Fibroblast of skin of abdomen (primary cell): Measurements from ENCODE around the gene KRT76.
"Not testable (repeated sequence)": the region's sequence is repeated elsewhere in the genome, so short reads cannot be mapped to it uniquely, and the experiment has no call there.

Experiments
- DNase-seq: peaks from one replicate; pipeline ENCODE4 v3.0.0-alpha.2; 2013

Gene KRT76

DNA sequence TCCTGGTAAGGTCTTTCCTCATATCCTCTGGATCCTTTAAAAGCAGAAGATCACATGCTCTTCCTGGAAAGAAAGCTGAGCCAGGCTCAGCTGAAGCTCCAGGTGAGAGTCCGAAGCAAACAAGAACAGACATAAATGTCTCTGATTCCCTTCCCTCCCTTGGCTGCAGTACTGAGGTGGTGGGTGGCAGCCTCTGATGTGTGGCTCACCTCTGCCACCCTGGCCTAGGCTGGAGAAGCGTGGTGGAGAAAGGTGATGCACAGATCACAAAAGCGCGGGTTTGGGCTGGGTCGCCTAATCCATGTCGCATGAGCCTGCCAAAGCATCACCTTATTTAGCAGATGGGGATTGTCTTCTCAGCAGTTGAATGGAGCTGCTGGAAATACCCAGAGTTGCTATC is 2.8 kb upstream of the KRT76 start:
- DNase-seq = no peak

GRCh38 chr12:52778833-52779232 is 1.7 kb upstream of the KRT76 start:
- DNase-seq = no peak

- no peak for DNase-seq
Measured at GRCh38 chr12:52777566-52777965, 421 bp upstream of the KRT76 start.

DNA sequence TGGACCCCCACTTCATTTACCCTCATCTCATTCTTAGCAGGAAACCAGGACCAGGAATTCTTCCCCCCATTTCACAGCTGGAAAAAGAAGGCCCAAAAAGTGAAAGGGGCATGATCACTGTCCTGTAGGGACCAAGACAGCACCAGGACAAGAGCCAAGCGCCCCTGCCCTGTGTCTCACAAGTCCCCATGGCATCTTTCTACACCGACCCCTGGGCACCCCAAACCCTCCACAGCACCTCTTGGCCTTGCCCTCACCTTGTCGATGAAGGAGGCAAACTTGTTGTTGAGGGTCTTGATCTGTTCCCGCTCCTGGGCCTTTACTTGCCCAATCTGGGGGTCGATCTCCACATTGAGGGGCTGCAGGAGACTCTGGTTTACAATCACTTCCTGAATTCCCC is 710 bp downstream of the KRT76 start:
- no peak for DNase-seq

GRCh38 chr12:52774629-52775250 is 2.4 kb downstream of the KRT76 start:
- no peak for DNase-seq

DNA sequence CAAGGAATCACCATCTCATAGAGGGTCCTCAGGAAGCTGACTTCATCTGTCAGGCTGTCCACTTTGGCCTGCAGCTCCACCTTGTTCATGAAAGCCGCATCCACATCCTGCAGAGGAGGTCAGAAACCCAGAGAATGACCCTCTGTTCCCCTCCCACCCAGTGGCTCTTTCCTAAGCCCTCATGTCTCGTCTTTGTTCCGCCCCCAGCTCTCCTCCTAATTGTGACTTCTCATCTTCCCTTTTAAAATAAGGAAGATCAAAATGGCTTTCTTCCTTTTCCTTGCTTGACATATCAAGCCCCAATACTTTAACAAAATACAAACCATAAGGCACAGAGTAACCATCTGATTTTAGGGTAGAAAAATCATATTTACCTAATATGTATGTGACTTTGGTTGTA is 4.4 kb downstream of the KRT76 start:
- no peak for DNase-seq

- no peak for DNase-seq
Measured at GRCh38 chr12:52772188-52772587, 5.0 kb downstream of the KRT76 start.

DNA sequence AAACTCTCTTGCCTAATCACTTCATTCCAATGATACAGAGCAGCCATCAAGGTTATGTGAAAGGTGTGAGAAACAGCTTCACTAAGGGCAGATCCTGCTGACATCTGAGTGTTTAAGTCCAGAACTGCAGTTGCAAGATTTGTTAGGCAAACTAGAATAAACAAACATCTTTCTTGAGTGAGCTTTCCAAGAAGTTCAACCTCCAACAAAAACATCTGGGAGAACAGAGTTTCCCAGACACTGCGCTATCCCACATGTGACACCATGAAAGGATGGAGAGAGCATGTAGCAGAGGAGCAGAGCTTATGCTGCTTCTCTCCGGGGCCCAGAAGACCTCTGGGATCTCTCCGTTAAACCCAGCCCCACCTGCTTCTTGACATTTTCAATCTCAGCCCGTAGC is 5.6 kb downstream of the KRT76 start:
- no peak for DNase-seq

- DNase-seq = no peak
Measured at GRCh38 chr12:52771088-52771487, 6.1 kb downstream of the KRT76 start.

DNA sequence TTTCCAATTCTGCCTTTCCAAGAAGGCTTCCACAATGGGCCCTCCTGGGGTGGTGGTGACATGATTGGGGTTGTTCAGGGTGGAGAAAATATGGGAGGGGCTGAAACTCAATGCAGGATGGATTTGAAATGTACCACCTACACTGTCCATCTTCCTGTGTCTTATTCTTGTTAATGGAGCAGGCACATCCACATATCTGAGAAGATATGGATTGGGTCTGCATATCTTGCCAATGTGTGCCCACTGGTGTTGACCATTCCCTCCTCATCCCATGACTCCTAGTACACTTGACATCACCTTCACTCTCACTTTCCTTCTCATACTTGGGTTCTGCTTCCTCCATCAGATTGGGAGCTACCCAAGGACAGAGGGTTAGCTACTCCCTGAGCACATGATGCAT is 7.2 kb downstream of the KRT76 start:
- no peak for DNase-seq

DNA sequence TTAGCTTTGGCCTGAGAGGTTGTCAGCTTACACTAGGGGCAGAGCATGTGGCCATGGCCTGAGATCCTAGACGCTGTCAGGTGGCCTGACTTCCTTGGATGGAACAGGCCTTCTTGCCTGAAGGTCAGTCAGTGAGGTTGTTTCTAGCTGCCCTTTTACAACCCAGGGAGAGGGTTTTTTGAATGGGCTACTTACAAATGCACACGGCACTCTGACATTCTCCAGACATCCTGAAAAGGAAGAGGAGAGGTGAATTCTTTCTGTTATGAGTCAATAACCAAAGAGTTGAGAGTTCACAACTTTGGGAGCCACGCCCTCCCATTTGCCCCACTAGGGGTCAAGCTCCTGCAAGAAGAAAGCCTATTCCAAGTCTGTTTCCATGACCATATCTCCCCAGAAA is 7.8 kb downstream of the KRT76 start:
- DNase-seq = no peak

GRCh38 chr12:52768479-52769200 is 8.5 kb downstream of the KRT76 start:
- DNase-seq = no peak

- no peak for DNase-seq
Measured at GRCh38 chr12:52767427-52767826, 9.7 kb downstream of the KRT76 start.

GRCh38 chr12:52767020-52767379 is 10.1 kb downstream of the KRT76 start:
- DNase-seq = no peak

DNA sequence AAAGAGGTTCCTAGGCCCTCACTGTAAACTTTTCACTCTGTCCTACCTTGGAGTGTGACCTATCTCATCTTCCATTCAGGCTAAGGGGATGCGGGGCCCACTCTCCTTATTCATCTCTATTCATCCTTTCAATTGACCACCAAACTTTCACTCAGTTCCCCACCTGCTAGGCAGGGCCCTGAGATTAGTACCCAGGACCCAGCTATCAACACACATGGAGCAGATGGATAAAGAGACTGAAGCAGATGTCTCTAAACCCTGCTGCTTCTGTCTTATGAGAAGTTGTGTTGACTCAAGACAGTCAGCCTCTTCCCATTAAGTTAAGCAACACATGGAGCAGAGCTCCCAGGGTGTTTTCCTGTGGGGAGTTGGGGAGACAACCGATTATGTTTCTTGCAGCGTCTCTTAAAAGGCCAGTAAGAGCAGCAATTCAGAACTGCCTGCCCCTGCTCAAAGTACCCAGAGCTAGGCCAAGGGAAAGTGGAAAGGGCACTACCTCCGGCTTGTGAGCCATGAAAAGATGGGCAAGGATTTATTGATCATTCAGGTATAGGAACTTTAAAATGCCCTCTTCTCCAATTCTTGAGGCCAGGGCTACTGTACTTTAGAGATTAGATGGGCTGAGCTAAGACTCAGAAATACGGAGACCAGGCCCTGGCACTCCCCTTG is 10.7 kb downstream of the KRT76 start:
- DNase-seq = no peak

- DNase-seq = no peak
Measured at GRCh38 chr12:52765702-52766101, 11.4 kb downstream of the KRT76 start.

GRCh38 chr12:52763991-52764390 is 13.2 kb downstream of the KRT76 start:
- no peak for DNase-seq

DNA sequence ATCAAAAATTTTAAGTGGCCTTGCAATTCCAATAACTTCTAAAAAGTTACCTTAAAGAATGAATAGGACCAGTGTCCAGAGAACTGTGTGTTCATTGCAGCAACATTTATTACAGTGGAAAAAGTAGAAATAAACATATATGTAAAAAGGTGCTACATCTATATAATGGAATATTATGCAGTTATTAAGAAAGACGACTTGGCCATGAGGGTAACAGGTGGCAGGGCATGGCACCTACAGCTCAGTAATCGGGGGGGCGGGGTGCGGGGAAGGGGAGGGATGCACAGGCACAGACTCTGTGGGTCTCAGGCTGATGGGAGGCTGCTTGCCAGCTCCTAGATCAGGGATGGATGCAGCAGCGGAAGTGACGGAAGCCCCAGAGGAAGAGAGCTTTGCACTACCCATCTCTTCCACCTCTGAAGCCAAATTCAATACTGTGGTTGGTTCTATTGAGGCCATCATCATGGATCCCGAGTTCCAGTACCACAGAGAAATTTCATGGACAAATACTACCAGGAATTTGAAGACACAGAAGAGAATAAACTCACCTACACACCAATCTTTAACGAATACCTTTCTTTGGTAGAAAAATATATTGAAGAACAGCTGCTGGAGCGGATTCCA is 14.0 kb downstream of the KRT76 start:
- no peak for DNase-seq

DNA sequence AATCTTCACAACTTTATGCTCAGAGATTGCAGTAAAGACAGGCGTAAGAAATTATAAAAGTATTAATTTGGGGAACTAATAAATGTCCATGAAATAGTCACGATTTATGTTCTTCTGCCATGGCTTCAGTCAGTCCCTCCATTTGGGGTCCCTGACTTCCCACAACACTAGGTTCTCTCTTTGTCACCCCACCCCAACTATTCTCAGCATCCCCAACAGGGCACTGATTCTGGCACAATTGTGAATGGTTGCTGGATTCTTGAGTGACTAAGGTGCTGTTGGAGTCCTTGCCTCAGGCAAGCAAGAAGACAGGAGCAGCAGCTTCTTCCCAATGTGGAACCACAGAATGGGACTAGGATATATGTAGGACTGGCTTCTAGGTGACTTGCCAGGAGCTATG is 15.3 kb downstream of the KRT76 start:
- no peak for DNase-seq

DNA sequence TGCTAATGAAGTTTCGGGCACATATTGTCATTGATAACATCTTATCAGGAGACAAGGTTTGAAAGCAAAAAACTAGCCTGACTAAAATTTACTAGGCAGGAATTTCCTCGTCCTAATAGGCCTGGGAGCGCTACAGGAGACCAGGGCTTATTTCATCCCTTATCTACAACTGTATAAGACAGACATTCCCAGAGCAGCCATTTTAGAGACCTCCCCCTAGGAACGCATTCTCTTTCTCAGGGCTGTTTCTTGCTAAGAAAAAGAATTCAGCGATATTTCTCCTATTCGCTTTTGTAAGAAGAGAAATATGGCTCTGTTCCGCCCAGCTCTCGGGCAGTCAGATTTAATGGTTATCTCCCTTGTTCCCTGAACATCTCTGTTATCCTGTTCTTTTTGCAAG is 15.9 kb downstream of the KRT76 start:
- not testable (repeated sequence) for DNase-seq

DNA sequence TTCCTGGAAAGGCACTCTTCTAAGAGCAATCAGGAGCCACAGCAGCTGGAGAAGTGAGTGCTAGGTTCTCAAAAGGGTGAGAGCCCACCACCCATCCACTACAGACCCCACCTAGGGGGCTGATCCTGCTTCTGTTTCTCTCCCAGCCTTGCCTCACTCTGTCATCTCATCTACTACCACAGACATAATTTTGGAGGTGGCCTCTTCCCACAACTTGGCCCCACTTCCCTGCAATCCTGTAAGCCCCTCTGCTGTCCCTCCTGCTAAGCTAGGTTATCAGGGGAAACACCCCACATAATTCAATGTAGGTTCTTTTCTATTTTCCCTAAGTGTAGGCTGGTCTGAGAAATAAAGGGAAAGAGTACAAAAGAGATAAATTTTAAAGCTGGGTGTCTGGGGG is 16.5 kb downstream of the KRT76 start:
- DNase-seq = no peak

GRCh38 chr12:52759695-52760094 is 17.4 kb downstream of the KRT76 start:
- no peak for DNase-seq

DNA sequence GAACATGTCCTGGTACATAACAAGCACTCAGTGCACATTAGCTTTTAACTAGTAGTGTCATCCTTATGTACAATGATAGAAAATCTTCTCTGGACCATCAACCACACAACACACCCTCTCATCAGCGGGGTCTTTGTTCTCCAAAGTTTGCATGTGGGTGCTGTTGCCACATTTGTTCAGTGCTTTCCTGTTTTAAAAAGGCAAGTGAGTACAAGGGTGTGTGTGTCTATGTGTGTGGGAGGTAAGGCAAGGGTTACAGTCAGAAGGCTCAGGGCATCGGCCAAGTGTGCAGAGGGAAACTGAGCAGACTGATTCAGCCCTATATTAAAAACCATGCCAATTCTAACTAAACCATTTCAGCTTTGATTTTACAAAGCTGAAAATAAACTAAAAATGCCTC is 17.9 kb downstream of the KRT76 start:
- DNase-seq = no peak
